Measurements from ENCODE around the gene DHX30. TPM values are rescaled to one million over a fixed set of nuclear protein-coding genes. Genes with fewer than 3 reads are reported as not detected.

The DHX30 gene
- total RNA-seq, 1 experiment from 2014 or later, result 75.7 TPM

- Histone ChIP-seq H3K9me3 (no peaks in the 10 kb centered on the region), H3K4me3 (ENCODE audit: low read depth, low read length) (peak overlapping the region; percentile 82), H3K27me3 (replicated peaks; ENCODE audit: control insufficient read depth, insufficient read depth, low read length) (no peaks in the 10 kb centered on the region), H3K4me1 (peaks cover 6% of the 10 kb centered on the region; the same call in 1 of the 2 replicates), H3K36me3 (ENCODE audit: control insufficient read depth, insufficient read depth, low read length) (no peaks in the 10 kb centered on the region)
- intact Hi-C loops (cut with micrococcal nuclease; ENCODE audit: unreplicated experiment), result no loop called here
- ChIA-PET POLR2A (interaction anchor here (0.6 to 0.7 kb wide), 2 partner anchors 33 to 260 kb away, joined by 3 read pairs; no protein-coding TSS in a partner anchor), CTCF (no interaction called here)
- no peaks in the 10 kb centered on the region for H3K27me3 Mint-ChIP-seq (ENCODE audit: insufficient read depth, unreplicated experiment)
- H3K4me3 Mint-ChIP-seq (ENCODE audit: unreplicated experiment), result peak overlapping the region; percentile 100
- peak overlapping the region; percentile 100 for H3K27ac Mint-ChIP-seq (ENCODE audit: unreplicated experiment)
- H3K9me3 Mint-ChIP-seq (ENCODE audit: unreplicated experiment), result no peaks in the 10 kb centered on the region
- no peak for TF ChIP-seq CTCF (IDR thresholded peaks at IDR 0.05; ENCODE audit: insufficient read depth in 1 of 2, low read depth in 1 of 2, low read length in 1 of 2, severe bottlenecking in 1 of 2, unreplicated experiment in 1 of 2)
- H3K36me3 Mint-ChIP-seq (ENCODE audit: insufficient read depth, unreplicated experiment), result peaks cover 26% of the 10 kb centered on the region
- H3K4me1 Mint-ChIP-seq (ENCODE audit: low read depth, unreplicated experiment), result no peaks in the 10 kb centered on the region
- no TSS peak for BruUV-seq (replicated peaks)
- no peak for DNase-seq
Measured at GRCh38 chr3:47782446-47783308, 20.3 kb upstream of the DHX30 start.

DNA sequence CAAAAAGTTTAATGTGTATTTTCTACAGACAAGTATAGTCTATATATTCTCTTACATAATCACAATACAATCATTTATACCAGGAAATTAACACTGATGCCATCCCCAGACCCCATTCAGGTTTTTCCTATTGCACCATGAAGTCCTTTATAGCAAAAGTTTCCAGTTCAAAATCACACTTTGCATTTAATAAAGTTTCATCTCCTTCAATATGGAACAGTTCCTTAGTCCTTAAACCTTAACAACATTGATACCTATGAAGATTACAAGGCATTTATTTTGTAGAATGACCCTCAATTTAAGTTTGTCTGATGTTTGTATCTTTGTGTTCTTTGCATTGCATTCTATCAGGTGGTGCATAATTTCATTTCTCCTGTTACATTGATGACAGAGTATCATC lies 19.3 kb upstream of the DHX30 start:
- CTCF ChIA-PET, result no interaction called here
- Histone ChIP-seq H3K4me1 (peaks cover 6% of the 10 kb centered on the region; the same call in 1 of the 2 replicates), H3K36me3 (ENCODE audit: control insufficient read depth, insufficient read depth, low read length) (no peaks in the 10 kb centered on the region), H3K27me3 (replicated peaks; ENCODE audit: control insufficient read depth, insufficient read depth, low read length) (no peaks in the 10 kb centered on the region), H3K4me3 (ENCODE audit: low read depth, low read length) (no peak overlapping the region), H3K9me3 (no peaks in the 10 kb centered on the region)
- DNase-seq, result no peak
- no peak for TF ChIP-seq CTCF (IDR thresholded peaks at IDR 0.05; ENCODE audit: insufficient read depth in 1 of 2, low read depth in 1 of 2, low read length in 1 of 2, severe bottlenecking in 1 of 2, unreplicated experiment in 1 of 2)
- Mint-ChIP-seq H3K36me3 (ENCODE audit: insufficient read depth, unreplicated experiment) (peaks cover 26% of the 10 kb centered on the region), H3K4me3 (ENCODE audit: unreplicated experiment) (no peak overlapping the region), H3K27ac (ENCODE audit: unreplicated experiment) (no peak overlapping the region), H3K9me3 (ENCODE audit: unreplicated experiment) (no peaks in the 10 kb centered on the region), H3K27me3 (ENCODE audit: insufficient read depth, unreplicated experiment) (no peaks in the 10 kb centered on the region), H3K4me1 (ENCODE audit: low read depth, unreplicated experiment) (no peaks in the 10 kb centered on the region)
- intact Hi-C loops (cut with micrococcal nuclease; ENCODE audit: unreplicated experiment), result no loop called here
- POLR2A ChIA-PET, result no interaction called here
- BruUV-seq (replicated peaks), result no TSS peak

GRCh38 chr3:47791193-47791855 lies 11.6 kb upstream of the DHX30 start:
- Mint-ChIP-seq H3K4me3 (ENCODE audit: unreplicated experiment) (no peak overlapping the region), H3K36me3 (ENCODE audit: insufficient read depth, unreplicated experiment) (no peaks in the 10 kb centered on the region), H3K27me3 (ENCODE audit: insufficient read depth, unreplicated experiment) (no peaks in the 10 kb centered on the region), H3K4me1 (ENCODE audit: low read depth, unreplicated experiment) (no peaks in the 10 kb centered on the region), H3K27ac (ENCODE audit: unreplicated experiment) (no peak overlapping the region), H3K9me3 (ENCODE audit: unreplicated experiment) (no peaks in the 10 kb centered on the region)
- Histone ChIP-seq H3K4me1 (no peaks in the 10 kb centered on the region), H3K27me3 (replicated peaks; ENCODE audit: control insufficient read depth, insufficient read depth, low read length) (no peaks in the 10 kb centered on the region), H3K4me3 (ENCODE audit: low read depth, low read length) (no peak overlapping the region), H3K36me3 (ENCODE audit: control insufficient read depth, insufficient read depth, low read length) (no peaks in the 10 kb centered on the region), H3K9me3 (no peaks in the 10 kb centered on the region)
- no TSS peak for BruUV-seq (replicated peaks)
- CTCF ChIA-PET, result no interaction called here
- DNase-seq, result no peak
- no peak for TF ChIP-seq CTCF (IDR thresholded peaks at IDR 0.05; ENCODE audit: insufficient read depth in 1 of 2, low read depth in 1 of 2, low read length in 1 of 2, severe bottlenecking in 1 of 2, unreplicated experiment in 1 of 2)
- intact Hi-C loops (cut with micrococcal nuclease; ENCODE audit: unreplicated experiment), result no loop called here
- POLR2A ChIA-PET, result no interaction called here

Data from Caco-2 (cell line).